ENCODE data around the gene GNB1. TPM values are rescaled to one million over a fixed set of nuclear protein-coding genes. Genes with fewer than 3 reads are reported as not detected.
"Not testable (repeated sequence)": the region's sequence is repeated elsewhere in the genome, so short reads cannot be mapped to it uniquely, and the experiment has no call there.

The GNB1 gene
- total RNA-seq, 5 donors from 2014 or later (not counting 1 experiment from before 2014, with no cell fraction given), result 208 to 295 (median 261) TPM

- H3K36me3 Mint-ChIP-seq, result peaks cover 4% of the 10 kb centered on the region
- CTCF ChIA-PET, result no interaction called here
- H3K9me3 Mint-ChIP-seq, result no peaks in the 10 kb centered on the region
- Histone ChIP-seq H3K27me3 (replicated peaks in 1 of 2; ENCODE audit: control insufficient read depth in 2 of 2, extremely low read depth in 1 of 2, insufficient read depth in 2 of 2, low read length in 1 of 2) (no peaks in the 10 kb centered on the region), H3K4me1 (ENCODE audit: control insufficient read depth in 1 of 2, extremely low read depth in 1 of 2, insufficient read depth in 2 of 2, low read length in 2 of 2) (peaks cover 0 to 5% of the 10 kb centered on the region in 2 experiments), H3K9me3 (no peaks in the 10 kb centered on the region), H3K4me3 (ENCODE audit: control insufficient read depth in 1 of 2, extremely low read depth in 1 of 2, low read length in 1 of 2) (no peak overlapping the region), H3K36me3 (ENCODE audit: control insufficient read depth in 2 of 2, extremely low read depth in 1 of 2, insufficient read depth in 1 of 2, low read length in 1 of 2) (peaks cover 28 to 34% of the 10 kb centered on the region in 2 donors), H3K27ac (ENCODE audit: low read length) (no peak overlapping the region)
- ATAC-seq (replicated peaks in 1 of 4), result no peak
- POLR2A ChIA-PET, result no interaction called here
- H3K27me3 Mint-ChIP-seq, result no peaks in the 10 kb centered on the region
- DNase-seq, result no peak
- WGBS (ENCODE audit: insufficient coverage), result 93% methylated on average over 24 of the region's 37 CpGs
- H3K4me3 Mint-ChIP-seq, result no peak overlapping the region
- peaks cover 0 to 6% (median 4%) of the 10 kb centered on the region in 3 donors for H3K4me1 Mint-ChIP-seq
- H3K27ac Mint-ChIP-seq, result no peak overlapping the region
Observed at GRCh38 chr1:1752636-1753606, 138.0 kb downstream of the GNB1 start.

GRCh38 chr1:1752190-1752589, 138.7 kb downstream of the GNB1 start:
- no peaks in the 10 kb centered on the region for H3K27me3 Mint-ChIP-seq
- 96% methylated on average over 7 of the region's 11 CpGs for WGBS (ENCODE audit: insufficient coverage)
- ATAC-seq (replicated peaks in 1 of 4) (no peak), DNase-seq (no peak)
- no peak overlapping the region for H3K27ac ChIP-seq (ENCODE audit: low read length)
- H3K36me3 ChIP-seq (ENCODE audit: control insufficient read depth in 2 of 2, extremely low read depth in 1 of 2, insufficient read depth in 1 of 2, low read length in 1 of 2), result peaks cover 28 to 33% of the 10 kb centered on the region in 2 donors
- peaks cover 2% of the 10 kb centered on the region for H3K36me3 Mint-ChIP-seq
- no peaks in the 10 kb centered on the region for H3K9me3 ChIP-seq
- CTCF ChIA-PET, result no interaction called here
- no peak overlapping the region for H3K4me3 ChIP-seq (ENCODE audit: control insufficient read depth in 1 of 2, extremely low read depth in 1 of 2, low read length in 1 of 2)
- H3K9me3 Mint-ChIP-seq, result no peaks in the 10 kb centered on the region
- POLR2A ChIA-PET, result no interaction called here
- H3K4me1 ChIP-seq (ENCODE audit: control insufficient read depth in 1 of 2, extremely low read depth in 1 of 2, insufficient read depth in 2 of 2, low read length in 2 of 2), result peaks cover 0 to 5% of the 10 kb centered on the region in 2 experiments
- no peak overlapping the region for H3K4me3 Mint-ChIP-seq
- no peak overlapping the region for H3K27ac Mint-ChIP-seq
- H3K27me3 ChIP-seq (replicated peaks in 1 of 2; ENCODE audit: control insufficient read depth in 2 of 2, extremely low read depth in 1 of 2, insufficient read depth in 2 of 2, low read length in 1 of 2), result no peaks in the 10 kb centered on the region
- peaks cover 0 to 6% (median 4%) of the 10 kb centered on the region in 3 donors for H3K4me1 Mint-ChIP-seq

GRCh38 chr1:1749941-1750340, 140.9 kb downstream of the GNB1 start:
- CTCF ChIA-PET; H3K27ac ChIP-seq (ENCODE audit: low read length); H3K9me3 Mint-ChIP-seq; POLR2A ChIA-PET; H3K36me3 Mint-ChIP-seq; H3K4me1 Mint-ChIP-seq; H3K27me3 Mint-ChIP-seq; H3K4me3 Mint-ChIP-seq; H3K9me3 ChIP-seq; H3K27ac Mint-ChIP-seq; H3K4me3 ChIP-seq (ENCODE audit: control insufficient read depth in 1 of 2, extremely low read depth in 1 of 2, low read length in 1 of 2); DNase-seq; H3K4me1 ChIP-seq (ENCODE audit: control insufficient read depth in 1 of 2, extremely low read depth in 1 of 2, insufficient read depth in 2 of 2, low read length in 2 of 2); H3K27me3 ChIP-seq (replicated peaks in 1 of 2; ENCODE audit: control insufficient read depth in 2 of 2, extremely low read depth in 1 of 2, insufficient read depth in 2 of 2, low read length in 1 of 2); ATAC-seq (replicated peaks in 1 of 4): not testable (repeated sequence)
- 93% methylated on average over 2 of the region's 9 CpGs for WGBS (ENCODE audit: insufficient coverage)
- H3K36me3 ChIP-seq (ENCODE audit: control insufficient read depth in 2 of 2, extremely low read depth in 1 of 2, insufficient read depth in 1 of 2, low read length in 1 of 2), result peaks cover 15 to 16% of the 10 kb centered on the region in 2 donors

- H3K4me3 Mint-ChIP-seq, result peak overlapping the region in 1 of 3 donors; percentile 49
- no peaks in the 10 kb centered on the region for H3K9me3 ChIP-seq
- ChIA-PET CTCF (no interaction called here), POLR2A (no interaction called here)
- H3K4me1 ChIP-seq (ENCODE audit: control insufficient read depth in 1 of 2, extremely low read depth in 1 of 2, insufficient read depth in 2 of 2, low read length in 2 of 2), result peaks cover 0 to 5% of the 10 kb centered on the region in 2 experiments
- peaks cover 11 to 12% of the 10 kb centered on the region in 2 donors for H3K36me3 ChIP-seq (ENCODE audit: control insufficient read depth in 2 of 2, extremely low read depth in 1 of 2, insufficient read depth in 1 of 2, low read length in 1 of 2)
- H3K4me1 Mint-ChIP-seq, result peaks cover 0 to 6% (median 4%) of the 10 kb centered on the region in 3 donors
- DNase-seq (no peak), ATAC-seq (replicated peaks in 1 of 4) (no peak)
- no peaks in the 10 kb centered on the region for H3K27me3 ChIP-seq (replicated peaks in 1 of 2; ENCODE audit: control insufficient read depth in 2 of 2, extremely low read depth in 1 of 2, insufficient read depth in 2 of 2, low read length in 1 of 2)
- no peaks in the 10 kb centered on the region for H3K9me3 Mint-ChIP-seq
- WGBS (ENCODE audit: insufficient coverage), result 89% methylated on average over 6 of the region's 18 CpGs
- no peak overlapping the region for H3K4me3 ChIP-seq (ENCODE audit: control insufficient read depth in 1 of 2, extremely low read depth in 1 of 2, low read length in 1 of 2)
- no peaks in the 10 kb centered on the region for H3K27me3 Mint-ChIP-seq
- H3K36me3 Mint-ChIP-seq, result no peaks in the 10 kb centered on the region
- peak overlapping the region in 1 of 2 donors; percentile 58 for H3K27ac Mint-ChIP-seq
- H3K27ac ChIP-seq (ENCODE audit: low read length), result no peak overlapping the region
Observed at GRCh38 chr1:1748686-1749321, 142.1 kb downstream of the GNB1 start.

GRCh38 chr1:1746566-1746909, 144.3 kb downstream of the GNB1 start:
- no CpG with 5 or more reads among the region's 35 CpGs for WGBS (ENCODE audit: insufficient coverage)

GRCh38 chr1:1745651-1746565, 145.0 kb downstream of the GNB1 start:
- H3K9me3 ChIP-seq; POLR2A ChIA-PET; H3K4me1 Mint-ChIP-seq; H3K9me3 Mint-ChIP-seq; CTCF ChIA-PET; H3K4me1 ChIP-seq (ENCODE audit: control insufficient read depth in 1 of 2, extremely low read depth in 1 of 2, insufficient read depth in 2 of 2, low read length in 2 of 2); H3K36me3 ChIP-seq (ENCODE audit: control insufficient read depth in 2 of 2, extremely low read depth in 1 of 2, insufficient read depth in 1 of 2, low read length in 1 of 2); H3K27me3 ChIP-seq (replicated peaks in 1 of 2; ENCODE audit: control insufficient read depth in 2 of 2, extremely low read depth in 1 of 2, insufficient read depth in 2 of 2, low read length in 1 of 2); H3K27me3 Mint-ChIP-seq; H3K36me3 Mint-ChIP-seq: not testable (repeated sequence)
- Mint-ChIP-seq H3K27ac (peak overlapping the region; percentile 86 to 97), H3K4me3 (peak overlapping the region; percentile 58 to 84 (median 59))
- peak; percentile 31 to 94 (median 82) for DNase-seq
- peak overlapping the region in 1 of 2 donors; percentile 40 for H3K4me3 ChIP-seq (ENCODE audit: control insufficient read depth in 1 of 2, extremely low read depth in 1 of 2, low read length in 1 of 2)
- WGBS (ENCODE audit: insufficient coverage), result no CpG with 5 or more reads among the region's 101 CpGs
- ATAC-seq (replicated peaks in 1 of 4), result peak; percentile 70 to 80 (median 72)
- H3K27ac ChIP-seq (ENCODE audit: low read length), result peak overlapping the region; percentile 92

More at GRCh38 chr1:1746566-1746909, 144.3 kb downstream of the GNB1 start:
- H3K4me1 ChIP-seq (ENCODE audit: control insufficient read depth in 1 of 2, extremely low read depth in 1 of 2, insufficient read depth in 2 of 2, low read length in 2 of 2); POLR2A ChIA-PET; H3K9me3 ChIP-seq; H3K4me1 Mint-ChIP-seq; H3K27me3 ChIP-seq (replicated peaks in 1 of 2; ENCODE audit: control insufficient read depth in 2 of 2, extremely low read depth in 1 of 2, insufficient read depth in 2 of 2, low read length in 1 of 2); H3K36me3 ChIP-seq (ENCODE audit: control insufficient read depth in 2 of 2, extremely low read depth in 1 of 2, insufficient read depth in 1 of 2, low read length in 1 of 2); DNase-seq; CTCF ChIA-PET; H3K9me3 Mint-ChIP-seq; H3K27me3 Mint-ChIP-seq; H3K36me3 Mint-ChIP-seq: not testable (repeated sequence)
- Histone ChIP-seq H3K27ac (ENCODE audit: low read length) (peak overlapping the region; percentile 92), H3K4me3 (ENCODE audit: control insufficient read depth in 1 of 2, extremely low read depth in 1 of 2, low read length in 1 of 2) (peak overlapping the region in 1 of 2 donors; percentile 40)
- ATAC-seq (replicated peaks in 1 of 4), result peak; percentile 81 to 89 (median 82)
- H3K4me3 Mint-ChIP-seq, result peak overlapping the region in 2 of 3 donors; percentile 75 to 84
- H3K27ac Mint-ChIP-seq, result peak overlapping the region in 1 of 2 donors; percentile 97

All from T-cell (primary cell).